HepG2 (cell line): ENCODE data around the gene PSMD3. TPM values are rescaled to one million over a fixed set of nuclear protein-coding genes. Genes with fewer than 3 reads are reported as not detected.
A peak's percentile ranks its signal among the peaks of the same experiment; 100 is the strongest.

ENCODE experiments used
- AHDC1 ChIP-seq: sonication (generic); formaldehyde crosslinking; IDR thresholded peaks from 2 replicates; pipeline ENCODE4 v1.5.1; 2020; ENCODE audit warnings: mild to moderate bottlenecking, missing genetic modification reagents, borderline replicate concordance
- ARHGAP35 ChIP-seq: sonication (generic); formaldehyde crosslinking; IDR thresholded peaks from 2 replicates; pipeline ENCODE4 v1.9.0; 2022; ENCODE audit warnings: mild to moderate bottlenecking, inconsistent platforms, moderate library complexity, missing genetic modification reagents, borderline replicate concordance
- ARID3A ChIP-seq: IDR thresholded peaks from 2 replicates; pipeline ENCODE4 v1.6.1; 2012; ENCODE audit warnings: low read depth, low read length, improper control_type of control experiment
- HMGXB4 ChIP-seq, 2 experiments: sonication (generic) in 1 of 2; formaldehyde crosslinking in 1 of 2; IDR thresholded peaks; 2 replicates each; pipeline versions ENCODE4 v1.4.0 to v1.6.1; 2018 to 2020; ENCODE audit warnings: missing genetic modification reagents in 2 of 2, borderline replicate concordance in 1 of 2, low read depth in 1 of 2, mild to moderate bottlenecking in 1 of 2, missing biosample characterization in 1 of 2
- KLF12 ChIP-seq: sonication (generic); formaldehyde crosslinking; IDR thresholded peaks from 2 replicates; pipeline ENCODE4 v1.4.0; 2020; ENCODE audit warnings: missing genetic modification reagents, borderline replicate concordance
- NFATC3 ChIP-seq: sonication (generic); formaldehyde crosslinking; IDR thresholded peaks from 2 replicates; pipeline ENCODE4 v1.5.1; 2020; ENCODE audit warnings: mild to moderate bottlenecking, missing genetic modification reagents
- RFX5 ChIP-seq: IDR thresholded peaks from 2 replicates; pipeline ENCODE4 v1.6.1; 2011; ENCODE audit warnings: low read depth, low read length, improper control_type of control experiment
- SALL2 ChIP-seq: sonication (generic); formaldehyde crosslinking; IDR thresholded peaks from 2 replicates; pipeline ENCODE4 v1.8.1; 2023; ENCODE audit warnings: mild to moderate bottlenecking, missing genetic modification reagents, inconsistent platforms
- SP5 ChIP-seq: IDR thresholded peaks from 2 replicates; pipeline ENCODE4 v1.6.1; 2016; ENCODE audit warnings: low read depth, borderline replicate concordance
- SRF ChIP-seq: IDR thresholded peaks from 2 replicates; pipeline ENCODE4 v1.6.1; 2011; ENCODE audit warnings: mild to moderate bottlenecking, low read depth, low read length, moderate library complexity
- SRSF4 ChIP-seq: fragments of 200-400 bp; formaldehyde crosslinking; IDR thresholded peaks from one replicate; pipeline ENCODE4 v1.6.1; 2018; ENCODE audit warnings: mild to moderate bottlenecking, low read depth, low read length, moderate library complexity; ENCODE audit not compliant: poor library complexity, severe bottlenecking
- ZEB1 ChIP-seq: IDR thresholded peaks from 2 replicates; pipeline ENCODE4 v1.6.1; 2012; ENCODE audit warnings: mild to moderate bottlenecking, low read depth, inconsistent platforms; ENCODE audit not compliant: insufficient replicate concordance
- ZNF431 ChIP-seq: sonication (generic); formaldehyde crosslinking; IDR thresholded peaks from 2 replicates; pipeline ENCODE4 v1.9.0; 2022; ENCODE audit warnings: missing genetic modification reagents, low read depth, mild to moderate bottlenecking, borderline replicate concordance
- ZNF766 ChIP-seq: sonication (generic); formaldehyde crosslinking; IDR thresholded peaks from 2 replicates; pipeline ENCODE4 v1.5.0; 2020; ENCODE audit warnings: missing genetic modification reagents, borderline replicate concordance
- ZNF782 ChIP-seq: sonication (generic); formaldehyde crosslinking; IDR thresholded peaks from 2 replicates; pipeline ENCODE4 v1.4.0; 2020; ENCODE audit warnings: missing genetic modification reagents, mild to moderate bottlenecking, borderline replicate concordance
- ZSCAN21 ChIP-seq: sonication (generic); formaldehyde crosslinking; IDR thresholded peaks from 2 replicates; pipeline ENCODE4 v1.8.0; 2022; ENCODE audit warnings: mild to moderate bottlenecking, missing genetic modification reagents, moderate library complexity, borderline replicate concordance
- polyA plus RNA-seq, 8 experiments: library from polyadenylated mRNA; depleted of rRNA in 3 of 8; stranded (reverse) in 7 of 8; unstranded in 1 of 8; fragments of >200 nt; fragmentation: Illumina TruSeq in 4 of 8; extraction: Trizol in 4 of 8; gene quantifications; 2 replicates each; pipeline versions ENCODE4 v1.2.1 to v1.2.3, GENCODE V29; 2011 to 2016; ENCODE audit warnings: low read depth in 4 of 8, missing spikeins in 1 of 8, mixed read lengths in 1 of 8; ENCODE audit not compliant: insufficient read depth in 1 of 8
- total RNA-seq, 5 experiments: library from RNA; depleted of rRNA; stranded (reverse); fragments of >200 nt; fragmentation: Illumina TruSeq; extraction: Trizol; gene quantifications; 2 replicates each; pipeline ENCODE4 v1.2.3, GENCODE V29; 2016; ENCODE audit warnings: low read depth in 1 of 5

PSMD3 gene
- total and polyA plus RNA-seq, 2 of the 13 experiments (the other 11 are each of a cell fraction or from before 2014, with no cell fraction given), result 97.4 to 146 TPM

GRCh38 chr17:39951924-39952679 is 28.5 kb upstream of the PSMD3 start (continued):
- no peak for TF ChIP-seq AHDC1 (CRISPR knock-in tag)
- no peak for TF ChIP-seq ZNF782 (CRISPR knock-in tag)
- TF ChIP-seq SALL2, result no peak
- TF ChIP-seq ZSCAN21, result no peak
- TF ChIP-seq ZEB1, result no peak
- 0 out of 2 replicates have a peak, but pooled peaks have one; percentile 46 for TF ChIP-seq ARHGAP35 (CRISPR knock-in tag)
- no peak for TF ChIP-seq SP5
- no peak for TF ChIP-seq SRSF4
- TF ChIP-seq HMGXB4 (CRISPR knock-in tag; IDR thresholded peaks at IDR 0.05; ENCODE audit: borderline replicate concordance in 1 of 2, low read depth in 1 of 2), result no peak
- no peak for TF ChIP-seq ZNF431 (CRISPR knock-in tag)
- TF ChIP-seq RFX5, result no peak
- TF ChIP-seq ARID3A, result no peak
- TF ChIP-seq ZNF766 (CRISPR knock-in tag), result no peak
- TF ChIP-seq NFATC3, result no peak
- TF ChIP-seq KLF12 (CRISPR knock-in tag), result 0 out of 2 replicates have a peak, but pooled peaks have one; percentile 12
- TF ChIP-seq SRF, result no peak
